Colonic mucosa (tissue), 4 donors: ENCODE data around the gene LAIR2. TPM values are rescaled to one million over a fixed set of nuclear protein-coding genes. Genes with fewer than 3 reads are reported as not detected.

ENCODE experiments used
- DNase-seq: peaks from one replicate; pipeline ENCODE4 v3.0.0-alpha.2; 2020
- H3K27ac ChIP-seq: fragments of 200-600 bp; one replicate; pipeline ENCODE4 v1.8.0; 2021
- H3K27me3 ChIP-seq: fragments of 200-600 bp; one replicate; pipeline ENCODE4 v1.8.0; 2021
- H3K36me3 ChIP-seq: fragments of 200-600 bp; one replicate; pipeline ENCODE4 v1.8.0; 2021
- H3K4me1 ChIP-seq: fragments of 200-600 bp; one replicate; pipeline ENCODE4 v1.8.0; 2021; ENCODE audit warnings: mild to moderate bottlenecking
- H3K4me3 ChIP-seq: fragments of 200-600 bp; one replicate; pipeline ENCODE4 v1.8.0; 2021
- H3K9ac ChIP-seq, 2 donors: one replicate each; pipeline ENCODE4 v1.7.0; 2013; ENCODE audit warnings: control low read depth in 2 of 2, low read depth in 2 of 2, low read length in 2 of 2
- H3K9me3 ChIP-seq: fragments of 200-600 bp; one replicate; pipeline ENCODE4 v1.8.0; 2021
- intact Hi-C: fragments of 100-400 bp; cut with DNase I; formaldehyde crosslinking; loops from one replicate; pipeline ENCODE4 v1.14.1; 2022
- total RNA-seq, 2 donors: library from RNA; stranded (reverse); fragmentation: NEBNext Ultra II Directional in 1 of 2; extraction: Animal tissue kit (Norgen Biotek cat#: 25700) in 1 of 2; gene quantifications; one replicate each; pipeline ENCODE4 v1.2.1, GENCODE V29; 2021
- TF ChIP-seq, protein P1 (sequence below): fragments of 200-600 bp; IDR thresholded peaks from one replicate; pipeline ENCODE4 v1.8.0; 2022; ENCODE audit warnings: antibody characterized with exemption, mild to moderate bottlenecking
- donor health status: healthy.
- donor health status: DM: no; HTN: no; CAD: no.
- donor health status: DM: no; HTN: no; CAD: no.

The LAIR2 gene
- total RNA-seq, 2 donors from 2014 or later = 0.37 TPM; not detected in 1

DNA sequence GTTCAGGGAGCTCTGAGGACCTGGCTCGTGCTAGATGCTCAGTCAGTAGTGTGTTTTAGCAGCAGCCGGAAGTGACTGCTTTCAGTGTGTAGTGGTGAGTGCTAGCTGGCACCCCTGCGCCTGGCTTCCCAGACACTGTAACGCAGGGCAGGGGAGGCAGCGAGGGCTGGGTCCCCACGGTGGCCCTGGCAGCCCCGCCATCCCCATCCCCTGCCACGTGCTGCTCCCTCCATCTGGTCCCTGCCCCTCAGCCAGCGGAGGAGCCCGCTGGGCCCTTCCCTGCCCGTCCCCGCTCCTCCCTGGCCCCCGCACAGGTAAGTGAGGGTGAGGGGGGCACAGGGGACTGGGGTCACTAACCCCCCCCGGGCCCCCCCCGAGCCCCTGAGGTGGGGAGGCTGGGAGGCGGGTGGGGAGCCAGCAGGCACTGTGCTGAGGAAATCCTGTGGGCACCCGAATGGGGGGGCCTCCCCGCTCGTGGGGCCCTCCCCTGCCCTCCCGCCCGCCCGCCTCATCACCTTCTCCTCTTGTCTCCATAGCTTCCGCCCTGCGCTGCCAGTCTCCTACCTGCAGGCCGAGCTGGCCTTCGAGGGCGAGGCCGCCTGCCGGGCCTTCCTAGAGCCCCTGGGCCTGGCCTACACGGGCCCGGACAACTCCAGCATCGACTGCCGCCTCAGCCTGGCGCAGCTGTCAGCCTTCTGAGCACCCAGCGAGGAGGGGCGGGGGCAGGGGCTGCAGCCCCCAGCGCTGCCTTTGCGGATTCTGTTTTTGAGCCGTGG lies 42.2 kb upstream of the LAIR2 start:
- Histone ChIP-seq H3K27ac (no peak overlapping the region), H3K36me3 (peaks cover 12% of the 10 kb centered on the region), H3K9me3 (no peaks in the 10 kb centered on the region), H3K27me3 (no peaks in the 10 kb centered on the region), H3K4me3 (no peak overlapping the region), H3K4me1 (peaks cover 11% of the 10 kb centered on the region), H3K9ac (peak overlapping the region in 1 of 2 donors; percentile 91)
- DNase-seq = peak; percentile 22
- intact Hi-C loops = no loop called here
- TF ChIP-seq, protein P1, sequence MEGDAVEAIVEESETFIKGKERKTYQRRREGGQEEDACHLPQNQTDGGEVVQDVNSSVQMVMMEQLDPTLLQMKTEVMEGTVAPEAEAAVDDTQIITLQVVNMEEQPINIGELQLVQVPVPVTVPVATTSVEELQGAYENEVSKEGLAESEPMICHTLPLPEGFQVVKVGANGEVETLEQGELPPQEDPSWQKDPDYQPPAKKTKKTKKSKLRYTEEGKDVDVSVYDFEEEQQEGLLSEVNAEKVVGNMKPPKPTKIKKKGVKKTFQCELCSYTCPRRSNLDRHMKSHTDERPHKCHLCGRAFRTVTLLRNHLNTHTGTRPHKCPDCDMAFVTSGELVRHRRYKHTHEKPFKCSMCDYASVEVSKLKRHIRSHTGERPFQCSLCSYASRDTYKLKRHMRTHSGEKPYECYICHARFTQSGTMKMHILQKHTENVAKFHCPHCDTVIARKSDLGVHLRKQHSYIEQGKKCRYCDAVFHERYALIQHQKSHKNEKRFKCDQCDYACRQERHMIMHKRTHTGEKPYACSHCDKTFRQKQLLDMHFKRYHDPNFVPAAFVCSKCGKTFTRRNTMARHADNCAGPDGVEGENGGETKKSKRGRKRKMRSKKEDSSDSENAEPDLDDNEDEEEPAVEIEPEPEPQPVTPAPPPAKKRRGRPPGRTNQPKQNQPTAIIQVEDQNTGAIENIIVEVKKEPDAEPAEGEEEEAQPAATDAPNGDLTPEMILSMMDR = no peak

DNA sequence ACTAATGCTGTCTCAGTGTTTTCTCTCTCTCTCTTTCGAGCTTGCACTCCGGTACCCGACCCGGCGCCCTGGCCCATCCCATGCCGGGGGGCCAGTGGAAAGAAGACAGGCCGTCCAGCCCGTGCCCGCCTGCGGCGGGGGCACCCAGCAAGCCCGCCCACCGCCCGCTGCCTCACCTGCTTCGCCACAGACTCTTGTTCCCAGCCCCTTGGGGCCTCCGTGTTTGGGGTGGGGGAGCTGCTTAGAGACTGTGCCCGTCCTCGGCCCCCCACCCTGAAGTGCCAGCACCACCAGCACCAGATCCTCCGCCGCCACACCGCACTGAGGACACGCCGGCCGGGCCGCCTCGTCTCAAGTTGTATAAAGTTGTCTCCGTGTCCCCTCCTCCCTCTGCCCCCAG lies 41.4 kb upstream of the LAIR2 start:
- Histone ChIP-seq H3K9me3 (no peaks in the 10 kb centered on the region), H3K9ac (peak overlapping the region in 1 of 2 donors; percentile 91), H3K27me3 (no peaks in the 10 kb centered on the region), H3K36me3 (peaks cover 7% of the 10 kb centered on the region), H3K4me3 (no peak overlapping the region), H3K4me1 (peaks cover 11% of the 10 kb centered on the region), H3K27ac (no peak overlapping the region)
- TF ChIP-seq, protein P1 = no peak
- peak; percentile 32 for DNase-seq
- intact Hi-C loops = no loop called here

DNA sequence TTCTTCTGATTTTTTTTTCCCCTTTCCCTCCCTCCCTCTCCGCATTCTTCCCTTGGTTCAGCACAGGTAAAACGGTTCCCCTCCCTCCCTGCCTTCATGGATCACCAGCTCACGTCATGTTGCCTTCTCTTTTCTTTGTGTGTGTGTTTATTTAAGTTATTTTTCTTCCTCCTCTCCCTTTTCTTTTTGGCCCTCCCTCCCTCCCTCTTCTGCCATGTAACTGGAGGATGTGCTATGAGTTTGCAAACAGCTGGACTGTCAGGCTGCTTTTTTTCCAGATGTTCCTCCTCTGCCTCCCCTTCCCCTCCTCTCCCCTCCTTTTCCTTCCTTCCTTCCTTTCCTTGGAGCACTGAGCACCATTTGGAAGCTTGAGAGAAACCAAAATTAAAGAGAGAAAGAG lies 41.0 kb upstream of the LAIR2 start:
- H3K36me3 ChIP-seq = peaks cover 5% of the 10 kb centered on the region
- H3K4me3 ChIP-seq = peak overlapping the region; percentile 71
- H3K9ac ChIP-seq = peak overlapping the region; percentile 91 to 96
- no peaks in the 10 kb centered on the region for H3K9me3 ChIP-seq
- H3K27ac ChIP-seq = peak overlapping the region; percentile 99
- DNase-seq = no peak
- intact Hi-C loops = no loop called here
- no peaks in the 10 kb centered on the region for H3K27me3 ChIP-seq
- TF ChIP-seq, protein P1 = no peak
- H3K4me1 ChIP-seq = peaks cover 11% of the 10 kb centered on the region

DNA sequence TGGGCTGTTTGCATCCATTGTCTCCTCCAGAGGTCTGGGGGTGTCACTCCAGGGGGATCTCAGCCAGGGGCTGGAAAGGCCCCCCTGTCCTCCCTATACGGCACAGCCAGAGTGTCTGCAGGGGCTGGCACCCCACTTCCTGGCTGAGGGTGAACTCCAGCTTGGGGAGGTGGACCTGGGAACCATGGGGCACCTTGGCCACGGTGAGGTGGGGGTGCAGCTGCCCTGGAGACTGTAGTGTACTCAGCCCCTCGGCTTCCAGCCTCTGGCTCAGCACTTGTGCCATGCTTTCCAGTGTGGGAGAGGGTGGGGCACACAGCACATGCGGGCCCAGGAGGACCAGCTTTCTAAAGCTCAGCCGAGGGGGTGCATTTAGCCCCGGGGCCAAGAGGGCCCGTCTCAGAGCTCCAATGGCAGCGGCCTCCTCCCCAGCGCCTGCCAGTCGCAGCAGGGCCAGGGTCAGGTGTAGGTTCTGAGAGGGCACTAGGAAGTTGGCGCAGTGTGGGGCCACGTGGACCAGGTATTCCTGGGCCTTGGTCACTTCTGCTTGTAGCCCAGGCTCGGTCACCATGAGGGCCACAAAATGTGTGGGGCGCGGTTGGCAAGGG lies 40.5 kb upstream of the LAIR2 start:
- H3K9me3 ChIP-seq = no peaks in the 10 kb centered on the region
- H3K27ac ChIP-seq = peak overlapping the region; percentile 99
- peak overlapping the region; percentile 71 for H3K4me3 ChIP-seq
- no peaks in the 10 kb centered on the region for H3K27me3 ChIP-seq
- TF ChIP-seq, protein P1 = no peak
- H3K36me3 ChIP-seq = no peaks in the 10 kb centered on the region
- DNase-seq = peak; percentile 52
- H3K9ac ChIP-seq = peak overlapping the region; percentile 91 to 96
- intact Hi-C loops = no loop called here
- H3K4me1 ChIP-seq = peaks cover 11% of the 10 kb centered on the region

DNA sequence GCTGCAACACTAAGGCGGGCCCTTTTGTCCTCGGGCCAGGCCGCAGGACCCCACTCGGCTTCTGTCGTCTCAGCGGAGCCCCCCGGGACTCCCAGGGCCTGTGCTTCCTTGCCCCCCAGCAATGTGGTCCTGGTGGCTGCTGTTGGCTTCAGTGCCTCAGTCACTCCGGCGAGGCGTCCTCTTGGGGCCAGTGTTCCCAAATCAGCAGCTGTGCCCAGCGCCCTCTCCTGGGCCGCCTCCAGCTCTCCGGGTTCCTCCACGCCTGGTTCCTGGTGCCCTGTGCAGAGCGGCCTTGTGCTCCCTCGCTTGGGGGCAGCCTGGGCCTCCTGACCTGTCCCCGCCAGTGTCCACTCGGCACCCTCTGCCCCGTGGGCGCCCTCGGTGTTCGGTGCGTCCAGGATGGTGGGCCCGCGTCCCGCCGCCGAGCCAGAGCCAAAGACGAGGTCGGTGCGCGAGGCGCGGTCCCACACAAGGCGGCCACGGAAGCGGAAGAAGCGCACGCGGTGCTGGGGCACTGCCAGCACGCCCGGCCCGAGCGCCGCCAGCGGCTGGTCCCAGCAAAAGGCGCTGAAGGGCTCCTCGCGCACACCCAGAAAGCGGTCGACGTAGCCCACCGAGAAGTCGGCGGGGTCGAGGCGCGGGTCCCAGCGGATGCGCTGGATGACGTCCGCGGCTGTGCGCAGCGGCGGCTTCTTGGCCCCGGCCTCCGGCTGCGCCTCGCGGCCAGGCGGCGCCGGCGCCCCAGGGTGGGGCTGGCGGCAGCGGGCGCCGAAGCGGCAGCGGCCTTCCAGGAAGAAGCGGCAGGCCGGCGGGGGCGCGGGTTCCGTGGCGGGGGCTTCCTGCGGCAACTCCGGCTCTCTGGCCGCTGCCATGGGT lies 39.7 kb upstream of the LAIR2 start:
- Histone ChIP-seq H3K27ac (peak overlapping the region; percentile 99), H3K27me3 (no peaks in the 10 kb centered on the region), H3K9ac (peak overlapping the region; percentile 91 to 96), H3K36me3 (no peaks in the 10 kb centered on the region), H3K4me1 (peaks cover 11% of the 10 kb centered on the region), H3K4me3 (peak overlapping the region; percentile 71), H3K9me3 (no peaks in the 10 kb centered on the region)
- DNase-seq = peak; percentile 74
- intact Hi-C loops = no loop called here
- TF ChIP-seq, protein P1 = no peak
